ENCODE data around the gene ACADM.

Gene ACADM

GRCh38 chr1:75791022-75791421 is 66.5 kb downstream of the ACADM start:
- no peak overlapping the region for H3K27ac ChIP-seq
- in situ Hi-C loops (cut with HindIII; ENCODE audit: low pct_ligation_motif_present, low sequenced_read_pairs): no loop called here

DNA sequence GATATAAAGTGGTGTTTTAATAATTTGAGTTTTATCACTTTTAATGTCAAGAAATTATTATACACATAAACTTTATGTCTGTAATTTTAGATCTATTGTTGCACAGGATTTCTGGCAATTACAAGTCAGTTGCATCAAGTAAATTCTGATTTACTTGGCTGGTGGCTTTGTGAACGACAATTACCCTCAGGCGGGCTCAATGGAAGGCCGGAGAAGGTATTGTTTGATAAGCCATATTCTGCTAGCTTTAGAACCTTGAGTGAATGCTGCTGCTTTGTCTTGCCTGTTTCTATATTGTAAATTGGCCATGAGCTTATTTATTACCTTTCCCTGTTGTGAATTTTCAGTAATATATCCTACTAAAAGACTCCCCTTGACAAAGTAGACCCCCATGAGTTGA is 67.6 kb downstream of the ACADM start:
- Histone ChIP-seq H3K27me3 (replicated peaks) (no peaks in the 10 kb centered on the region), H3K4me3 (ENCODE audit: low read depth, low read length) (no peak overlapping the region), H3K27ac (no peak overlapping the region), H3K36me3 (replicated peaks) (peaks cover 75% of the 10 kb centered on the region)
- TF ChIP-seq CTCF (IDR thresholded peaks at IDR 0.05; ENCODE audit: low read depth, low read length, missing control alignments): no peak
- no peak for DNase-seq
- in situ Hi-C loops (cut with HindIII; ENCODE audit: low pct_ligation_motif_present, low sequenced_read_pairs): no loop called here

More at GRCh38 chr1:75791022-75791421, 66.5 kb downstream of the ACADM start:
- no peaks in the 10 kb centered on the region for H3K27me3 ChIP-seq (replicated peaks)
- TF ChIP-seq CTCF (IDR thresholded peaks at IDR 0.05; ENCODE audit: low read depth, low read length, missing control alignments): no peak
- DNase-seq: no peak
- H3K36me3 ChIP-seq (replicated peaks): peaks cover 72% of the 10 kb centered on the region
- peak overlapping the region; percentile 20 for H3K4me3 ChIP-seq (ENCODE audit: low read depth, low read length)

- in situ Hi-C loops (cut with HindIII; ENCODE audit: low pct_ligation_motif_present, low sequenced_read_pairs): no loop called here
- Histone ChIP-seq H3K27ac (no peak overlapping the region), H3K36me3 (replicated peaks) (peaks cover 63% of the 10 kb centered on the region), H3K4me3 (ENCODE audit: low read depth, low read length) (no peak overlapping the region), H3K27me3 (replicated peaks) (no peaks in the 10 kb centered on the region)
- no peak for DNase-seq
- TF ChIP-seq CTCF (IDR thresholded peaks at IDR 0.05; ENCODE audit: low read depth, low read length, missing control alignments): no peak
These were observed 69.9 kb downstream of the ACADM start for GRCh38 chr1:75794382-75794781.

DNA sequence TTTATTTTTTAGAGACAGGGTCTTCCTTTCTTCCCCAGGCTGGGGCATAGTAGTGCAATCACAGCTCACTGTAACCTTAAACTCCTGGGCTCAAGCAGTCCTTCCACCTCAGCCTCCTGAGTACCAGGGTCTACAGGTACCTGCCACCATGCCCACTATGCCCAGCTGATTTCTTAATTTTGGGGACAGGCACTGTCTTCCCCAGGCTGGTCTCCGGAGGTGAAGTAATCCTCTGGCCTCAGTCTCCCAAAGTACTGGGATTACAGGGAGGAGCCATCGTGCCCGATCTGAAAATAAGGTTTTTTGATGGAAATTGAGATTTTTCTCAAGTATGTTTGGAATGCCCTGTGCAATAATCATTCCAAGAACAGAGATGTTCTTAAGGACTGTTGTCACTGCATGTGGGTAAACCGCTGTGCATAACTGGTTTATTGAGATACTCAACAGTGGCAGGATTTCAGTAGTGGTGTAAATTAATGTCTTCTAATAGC is 71.2 kb downstream of the ACADM start:
- TF ChIP-seq CTCF (IDR thresholded peaks at IDR 0.05; ENCODE audit: low read depth, low read length, missing control alignments): no peak
- in situ Hi-C loops (cut with HindIII; ENCODE audit: low pct_ligation_motif_present, low sequenced_read_pairs): no loop called here
- Histone ChIP-seq H3K27ac (no peak overlapping the region), H3K27me3 (replicated peaks) (no peaks in the 10 kb centered on the region), H3K4me3 (ENCODE audit: low read depth, low read length) (no peak overlapping the region), H3K36me3 (replicated peaks) (peaks cover 51% of the 10 kb centered on the region)
- DNase-seq: no peak

DNA sequence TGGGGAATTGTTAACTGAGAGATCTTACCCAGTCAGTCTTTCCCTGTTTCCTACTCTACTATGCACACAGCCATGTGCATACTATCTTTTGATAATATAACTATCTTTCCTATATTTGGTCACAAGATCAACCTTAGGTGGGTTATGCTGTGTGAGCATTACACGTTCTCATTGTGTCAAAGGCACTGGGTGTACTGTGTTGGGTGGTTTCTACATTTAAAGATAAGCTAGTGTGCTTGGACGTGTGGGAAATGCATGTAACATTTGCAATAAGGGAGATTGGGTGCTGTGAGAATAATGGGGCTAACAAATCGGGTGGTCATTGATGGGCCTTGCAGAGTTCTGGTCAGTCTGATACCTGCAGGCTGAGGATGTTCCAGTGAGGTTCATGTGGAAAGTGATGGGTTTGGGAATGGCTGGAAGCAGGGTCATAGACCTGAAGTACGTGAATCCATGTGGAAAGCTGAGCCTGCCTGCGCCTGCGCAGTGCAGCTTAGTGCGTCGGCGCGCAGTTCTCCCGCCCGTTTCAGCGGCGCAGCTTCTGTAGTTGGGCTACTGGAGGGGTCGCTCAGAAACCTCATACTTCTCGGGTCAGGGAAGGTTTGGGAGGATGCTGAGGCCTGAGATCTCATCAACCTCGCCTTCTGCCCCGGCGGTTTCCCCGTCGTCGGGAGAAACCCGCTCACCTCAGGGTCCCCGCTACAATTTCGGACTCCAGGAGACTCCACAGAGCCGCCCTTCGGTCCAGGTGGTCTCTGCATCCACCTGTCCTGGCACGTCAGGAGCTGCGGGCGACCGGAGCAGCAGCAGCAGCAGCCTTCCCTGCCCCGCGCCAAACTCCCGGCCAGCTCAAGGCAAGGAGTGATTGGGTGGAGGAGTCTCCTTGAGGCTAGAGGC is 72.1 kb downstream of the ACADM start, which contains the start of gene MSH4:
MSH4 (plus strand) TSS at position 507 of the 897 bp plus-strand sequence; CDS start at position 611, 104 bp downstream.
- peaks cover 44% of the 10 kb centered on the region for H3K36me3 ChIP-seq (replicated peaks)
- in situ Hi-C loops (cut with HindIII; ENCODE audit: low pct_ligation_motif_present, low sequenced_read_pairs): no loop called here
- no peaks in the 10 kb centered on the region for H3K27me3 ChIP-seq (replicated peaks)
- H3K27ac ChIP-seq: no peak within 1 kb of the TSS
- no peak within 1 kb of the TSS for H3K4me3 ChIP-seq (ENCODE audit: low read depth, low read length)
- TF ChIP-seq CTCF (IDR thresholded peaks at IDR 0.05; ENCODE audit: low read depth, low read length, missing control alignments): no peak
- DNase-seq: no peak

All from brain microvascular endothelial cell (primary cell).